ENCODE measurements around the gene VPS13D. TPM values are rescaled to one million over a fixed set of nuclear protein-coding genes. Genes with fewer than 3 reads are reported as not detected.
A peak's percentile ranks its signal among the peaks of the same experiment; 100 is the strongest.
"Not testable (repeated sequence)": the region's sequence is repeated elsewhere in the genome, so short reads cannot be mapped to it uniquely, and the experiment has no call there.

The VPS13D gene
- total RNA-seq, 1 experiment from 2014 or later = 13.6 TPM

GRCh38 chr1:12448746-12449177 is 218.9 kb downstream of the VPS13D start:
- DNase-seq (ENCODE audit: low read depth) = peak; percentile 68

- DNase-seq (ENCODE audit: low read depth) = no peak
These were observed 220.4 kb downstream of the VPS13D start for GRCh38 chr1:12450090-12450755.

DNA sequence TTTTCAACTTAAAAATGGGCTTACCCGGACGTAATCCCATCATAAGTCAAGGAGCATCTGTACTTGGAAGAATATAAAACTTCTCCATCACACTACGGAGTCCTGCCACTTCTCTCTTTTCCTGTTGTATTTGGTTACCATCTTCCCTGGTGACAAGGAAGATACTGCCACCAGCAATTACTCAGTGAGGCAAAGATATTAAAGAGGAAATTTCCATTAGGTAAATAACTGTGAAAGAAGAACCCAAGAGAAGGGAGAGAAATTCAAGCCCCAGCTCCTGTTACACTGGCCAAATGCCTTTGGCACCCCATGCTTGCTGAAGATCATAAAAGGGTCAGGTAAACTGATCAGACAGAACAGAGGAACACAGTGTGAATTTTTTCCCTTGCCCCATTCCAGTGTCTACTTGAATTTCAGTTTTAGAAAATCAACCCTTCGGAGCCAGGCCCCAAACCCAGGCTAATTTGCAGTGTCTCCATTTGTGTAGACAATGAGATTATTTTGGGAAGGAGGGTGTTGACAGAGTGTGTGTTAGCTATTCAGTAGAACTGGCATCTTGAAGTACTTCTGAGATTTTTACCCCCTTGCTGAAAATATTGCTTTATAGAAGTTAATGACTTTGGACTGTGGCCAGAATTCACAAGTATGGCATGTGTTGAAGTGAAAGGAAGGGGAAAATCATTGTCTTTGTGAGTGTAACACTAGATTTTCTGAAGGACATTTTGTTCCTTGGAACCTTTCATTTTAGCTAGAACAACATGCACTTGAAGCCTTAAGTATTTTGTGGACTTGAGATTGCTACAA is 221.1 kb downstream of the VPS13D start:
- DNase-seq (ENCODE audit: low read depth) = no peak

GRCh38 chr1:12451560-12451900 is 221.7 kb downstream of the VPS13D start:
- no peak for DNase-seq (ENCODE audit: low read depth)

DNA sequence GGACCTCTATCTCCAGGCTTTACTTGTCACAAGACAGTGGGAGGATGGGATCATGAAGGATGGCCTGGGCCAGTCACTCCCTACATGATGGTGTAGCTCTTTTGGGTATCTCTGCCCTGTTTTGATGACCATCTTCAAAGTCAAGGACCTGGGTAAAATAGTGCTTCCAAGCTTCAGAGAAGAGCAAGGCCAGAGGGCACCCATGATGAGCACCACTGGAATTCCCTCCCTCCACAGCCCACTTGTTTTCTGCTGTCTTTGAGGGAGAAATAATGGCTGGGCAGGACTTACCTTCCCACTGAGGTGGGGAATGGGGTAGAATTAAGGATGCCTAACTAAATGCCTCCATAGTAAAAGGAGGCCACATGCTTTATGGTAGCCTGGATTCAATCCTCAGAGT is 222.4 kb downstream of the VPS13D start:
- no peak for DNase-seq (ENCODE audit: low read depth)

DNA sequence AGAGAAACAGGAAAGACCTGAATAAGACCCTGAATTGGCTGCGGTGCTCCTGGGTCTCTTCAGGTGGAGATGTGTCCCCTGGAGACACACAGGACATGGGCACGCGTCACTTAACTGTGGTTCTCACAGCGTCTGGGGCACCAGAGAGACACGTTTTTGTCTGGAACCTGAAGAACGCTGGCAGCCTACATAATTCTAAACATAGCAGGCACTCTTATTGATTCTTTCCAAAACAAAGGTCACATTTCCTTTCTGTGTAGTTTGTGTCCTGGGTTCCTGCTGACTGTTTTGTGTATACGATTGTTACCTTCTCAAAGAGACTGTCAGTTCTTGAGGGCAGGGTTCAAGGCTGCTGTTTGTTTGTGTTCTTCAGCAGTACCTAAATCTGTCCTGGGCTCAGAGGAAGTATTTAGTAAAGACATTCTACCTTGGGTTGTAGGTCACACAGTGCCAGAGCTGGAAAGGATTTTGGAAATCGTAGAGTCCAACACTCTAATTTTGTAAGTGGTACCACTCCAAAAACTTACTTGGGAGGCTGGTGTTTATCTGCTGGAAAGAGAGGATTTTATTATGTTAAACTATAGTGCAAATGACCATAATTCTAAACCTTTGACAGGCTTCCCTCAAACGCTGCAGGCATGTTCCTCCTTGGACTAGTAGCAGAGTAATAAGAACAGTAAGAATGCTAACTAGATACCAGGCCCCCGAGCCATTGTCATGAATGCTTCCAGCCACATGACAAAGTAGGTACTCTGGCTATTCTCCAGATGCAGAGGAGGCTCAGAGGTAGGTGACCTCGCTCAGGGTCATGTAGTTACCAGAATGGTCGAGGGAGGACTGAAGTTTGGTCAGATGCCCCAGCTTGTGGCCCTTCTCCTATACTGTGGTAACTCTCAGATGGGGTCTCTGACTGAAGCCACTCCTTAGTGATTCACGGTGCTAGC is 223.8 kb downstream of the VPS13D start:
- peak; percentile 44 for DNase-seq (ENCODE audit: low read depth)

DNA sequence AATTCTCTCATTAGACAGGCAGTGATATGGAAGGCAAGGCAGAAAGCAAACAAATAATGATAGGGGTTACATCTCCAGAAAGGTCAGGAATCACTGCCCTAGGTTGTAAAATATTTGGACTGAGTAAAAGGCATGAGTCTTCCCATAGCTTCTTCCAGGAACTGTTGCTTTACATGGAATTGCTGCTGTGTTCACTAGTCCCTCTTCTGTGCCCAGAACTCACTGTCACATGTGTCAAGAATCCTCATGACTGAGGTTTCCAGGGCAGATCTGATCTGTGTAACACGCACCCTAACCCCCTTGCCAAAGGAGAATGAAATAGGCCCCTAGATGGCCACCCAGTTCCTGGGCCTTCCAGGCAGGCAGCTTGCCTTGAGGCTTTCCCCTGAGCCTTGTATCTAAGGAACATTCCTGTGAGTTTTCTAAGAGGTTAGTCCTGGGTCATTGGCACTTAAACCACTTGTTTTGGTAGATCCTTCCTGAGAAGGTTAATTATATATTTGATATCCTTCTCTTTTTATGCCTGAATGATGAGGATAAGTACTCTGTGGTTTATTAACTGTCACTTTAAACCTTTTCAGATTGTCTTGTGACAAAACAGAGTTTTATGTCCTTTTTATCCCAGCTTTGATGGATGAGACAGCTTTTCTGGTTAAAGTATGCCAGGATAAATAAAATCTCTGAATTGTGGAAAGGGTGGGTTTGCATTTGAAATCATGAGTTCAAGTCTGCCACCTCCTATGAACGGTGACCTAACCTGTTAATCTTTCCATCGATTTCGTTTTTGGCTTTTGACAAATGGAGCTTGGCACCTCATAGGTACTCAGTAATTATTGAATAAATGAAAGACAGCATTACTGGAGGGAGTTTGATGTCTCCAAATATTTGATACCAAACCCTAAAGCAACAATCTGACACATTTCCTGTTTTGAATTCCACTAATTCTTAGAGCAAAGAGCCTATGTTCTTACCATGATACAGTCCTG is 224.9 kb downstream of the VPS13D start:
- DNase-seq (ENCODE audit: low read depth) = peak; percentile 70

DNA sequence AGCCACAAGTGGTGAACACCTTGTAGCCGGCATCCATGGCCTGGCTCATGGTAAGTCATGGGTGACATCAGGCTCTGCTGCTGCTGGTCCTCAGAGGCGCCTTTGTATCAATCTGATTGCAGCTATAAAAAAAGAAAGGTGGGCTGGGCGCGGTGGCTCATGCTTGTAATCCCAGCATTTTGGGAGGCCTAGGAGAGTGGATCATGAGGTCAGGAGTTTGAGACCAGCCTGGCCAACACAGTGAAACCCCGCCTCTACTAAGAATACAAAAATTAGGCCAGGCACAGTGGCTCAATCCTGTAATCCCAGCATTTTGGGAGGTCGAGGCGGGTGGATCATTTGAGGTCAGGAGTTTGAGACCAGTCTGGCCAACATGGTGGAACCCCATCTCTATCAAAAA is 226.3 kb downstream of the VPS13D start:
- DNase-seq (ENCODE audit: low read depth) = not testable (repeated sequence)

DNA sequence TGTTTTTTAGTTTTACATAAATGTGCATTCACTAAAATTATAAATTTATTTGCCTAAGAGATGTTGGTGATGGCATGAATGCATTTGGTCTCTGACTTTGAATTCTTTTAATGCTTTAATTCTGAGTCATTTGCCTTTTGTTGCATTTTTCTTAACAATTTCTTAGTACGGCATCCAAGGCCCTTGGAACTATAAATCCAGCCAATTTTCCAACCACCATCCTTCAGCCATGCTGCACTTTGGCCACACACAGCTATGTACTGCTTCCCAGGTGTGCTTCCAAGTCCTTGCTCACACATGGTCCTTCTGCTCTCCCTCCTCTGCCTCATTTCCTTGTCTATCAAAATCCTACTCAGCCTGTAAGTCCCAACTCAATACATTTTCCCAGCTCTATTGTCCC is 227.1 kb downstream of the VPS13D start:
- peak; percentile 66 for DNase-seq (ENCODE audit: low read depth)

DNA sequence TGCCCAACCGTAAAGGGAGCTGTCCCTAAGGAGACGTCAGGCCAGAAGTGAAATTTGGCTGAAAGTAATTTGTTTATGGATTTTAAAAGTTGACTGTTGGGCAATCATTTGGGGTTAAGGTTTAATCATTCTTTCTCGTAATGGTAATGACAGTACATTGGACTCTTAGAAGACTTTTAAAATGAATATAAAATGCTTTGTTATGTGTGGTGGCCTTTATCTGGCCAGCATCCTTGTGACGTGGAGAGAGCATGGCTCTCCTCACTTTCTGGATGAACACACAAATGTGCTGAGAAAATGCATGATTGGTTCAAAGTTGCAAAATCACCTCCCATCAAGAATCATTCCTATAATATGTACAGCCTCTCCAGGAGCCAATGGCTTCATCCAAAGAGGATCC is 227.9 kb downstream of the VPS13D start:
- DNase-seq (ENCODE audit: low read depth) = no peak

DNA sequence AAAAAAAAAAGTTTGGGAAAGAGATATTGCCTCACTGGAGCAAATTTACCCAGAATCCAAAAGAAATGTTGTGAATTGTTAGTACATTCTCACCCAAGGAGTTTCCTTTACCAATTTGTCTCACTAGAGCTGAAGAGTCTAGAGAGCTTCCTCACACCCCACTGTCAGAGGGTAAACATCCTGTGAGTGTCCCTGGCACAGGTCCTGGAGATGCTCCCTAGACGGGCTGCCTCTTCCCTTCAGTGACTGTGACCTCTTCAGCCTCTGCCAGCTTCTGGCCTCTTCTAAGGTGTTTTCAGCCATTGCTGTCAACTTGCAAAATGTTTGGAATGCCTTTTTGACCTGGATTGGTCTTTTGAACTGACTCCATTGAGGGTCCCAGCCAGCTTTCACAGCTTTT is 228.7 kb downstream of the VPS13D start:
- no peak for DNase-seq (ENCODE audit: low read depth)

DNA sequence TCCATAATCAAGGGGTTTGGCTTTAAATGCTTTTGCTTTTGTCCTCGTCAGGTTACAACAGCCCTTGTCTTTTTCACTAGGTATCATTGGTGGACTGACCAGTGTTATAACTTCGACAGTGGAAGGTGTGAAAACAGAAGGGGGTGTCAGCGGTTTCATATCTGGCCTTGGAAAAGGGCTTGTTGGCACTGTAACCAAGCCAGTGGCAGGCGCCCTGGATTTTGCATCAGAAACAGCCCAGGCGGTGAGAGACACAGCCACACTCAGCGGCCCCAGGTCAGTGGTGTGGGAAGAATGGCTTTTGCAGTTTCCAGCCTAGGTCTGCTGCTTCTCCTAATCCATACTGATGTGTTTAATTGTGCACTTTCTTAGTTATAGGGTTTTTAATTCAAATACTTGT is 230.3 kb downstream of the VPS13D start:
- no peak for DNase-seq (ENCODE audit: low read depth)

GRCh38 chr1:12460911-12461621 is 231.2 kb downstream of the VPS13D start:
- no peak for DNase-seq (ENCODE audit: low read depth)

DNA sequence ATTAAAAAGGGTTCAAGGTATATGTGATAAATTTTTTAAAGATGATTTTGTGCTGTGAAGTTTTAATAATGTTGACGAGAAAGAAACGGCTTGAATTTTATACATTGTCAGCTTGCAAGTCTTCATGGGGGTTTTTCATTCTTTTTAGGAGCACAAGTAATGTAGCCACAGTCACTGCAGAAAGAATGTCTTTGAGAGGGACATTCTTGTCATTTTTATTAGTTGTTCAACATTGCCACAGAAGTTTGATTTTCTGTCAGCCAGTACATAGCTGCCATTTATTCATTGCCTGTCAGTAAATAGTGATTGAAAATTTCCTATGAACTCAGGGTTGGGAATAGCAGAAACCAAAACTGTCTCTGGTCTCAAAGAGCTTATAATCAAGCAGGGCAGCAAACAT is 231.9 kb downstream of the VPS13D start:
- no peak for DNase-seq (ENCODE audit: low read depth)

- no peak for DNase-seq (ENCODE audit: low read depth)
These were observed 232.8 kb downstream of the VPS13D start for GRCh38 chr1:12462586-12462985.

GRCh38 chr1:12464045-12464461 is 234.2 kb downstream of the VPS13D start:
- DNase-seq (ENCODE audit: low read depth) = no peak

- DNase-seq (ENCODE audit: low read depth) = no peak
These were observed 234.8 kb downstream of the VPS13D start for GRCh38 chr1:12464598-12465056.

DNA sequence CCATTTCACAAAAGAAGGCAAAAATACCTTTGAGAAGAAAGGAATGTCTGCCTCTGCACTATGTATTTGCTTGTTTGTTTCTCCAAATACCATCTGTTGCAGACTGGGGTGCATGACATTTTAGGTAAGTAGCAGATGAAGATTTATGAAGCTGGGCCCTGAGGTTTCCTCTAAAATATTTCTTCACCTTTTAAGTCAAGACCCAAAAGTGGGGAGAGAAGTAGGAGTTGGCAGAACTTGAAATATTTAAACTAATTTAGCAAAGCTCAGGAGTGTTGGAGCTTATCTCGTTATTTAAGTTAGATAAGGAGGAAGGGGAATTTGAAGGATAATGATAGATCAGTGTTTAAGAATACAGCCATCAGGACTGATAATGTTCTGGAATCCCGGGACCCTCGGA is 235.3 kb downstream of the VPS13D start:
- DNase-seq (ENCODE audit: low read depth) = no peak

GRCh38 chr1:12466816-12467215 is 237.0 kb downstream of the VPS13D start:
- no peak for DNase-seq (ENCODE audit: low read depth)

GRCh38 chr1:12467570-12468286 is 237.9 kb downstream of the VPS13D start:
- no peak for DNase-seq (ENCODE audit: low read depth)
